Urothelium cell line (cell line): ENCODE measurements around the gene HDAC5.
"Not testable (repeated sequence)": the region's sequence is repeated elsewhere in the genome, so short reads cannot be mapped to it uniquely, and the experiment has no call there.

ENCODE experiments used
- DNase-seq: peaks from one replicate; pipeline ENCODE4 v3.0.0; 2011; ENCODE audit warnings: low spot score, mixed read lengths
- FAIRE-seq: peaks from 2 replicates; lab custom pipeline; 2011; peaks lifted over from hg19 to GRCh38; lab: Jason Lieb, UNC

HDAC5 gene

GRCh38 chr17:44112284-44113280, 10.9 kb downstream of the HDAC5 start:
- DNase-seq (no peak), FAIRE-seq (no peak)

- FAIRE-seq = no peak
- no peak for DNase-seq
Observed at GRCh38 chr17:44111777-44112176, 11.7 kb downstream of the HDAC5 start.

GRCh38 chr17:44110823-44111633, 12.4 kb downstream of the HDAC5 start:
- peak; percentile 40 for FAIRE-seq
- peak; percentile 95 for DNase-seq

GRCh38 chr17:44110011-44110686, 13.3 kb downstream of the HDAC5 start:
- FAIRE-seq = no peak
- DNase-seq = no peak

- no peak for DNase-seq
- no peak for FAIRE-seq
Observed at GRCh38 chr17:44109312-44109630, 14.2 kb downstream of the HDAC5 start.

DNA sequence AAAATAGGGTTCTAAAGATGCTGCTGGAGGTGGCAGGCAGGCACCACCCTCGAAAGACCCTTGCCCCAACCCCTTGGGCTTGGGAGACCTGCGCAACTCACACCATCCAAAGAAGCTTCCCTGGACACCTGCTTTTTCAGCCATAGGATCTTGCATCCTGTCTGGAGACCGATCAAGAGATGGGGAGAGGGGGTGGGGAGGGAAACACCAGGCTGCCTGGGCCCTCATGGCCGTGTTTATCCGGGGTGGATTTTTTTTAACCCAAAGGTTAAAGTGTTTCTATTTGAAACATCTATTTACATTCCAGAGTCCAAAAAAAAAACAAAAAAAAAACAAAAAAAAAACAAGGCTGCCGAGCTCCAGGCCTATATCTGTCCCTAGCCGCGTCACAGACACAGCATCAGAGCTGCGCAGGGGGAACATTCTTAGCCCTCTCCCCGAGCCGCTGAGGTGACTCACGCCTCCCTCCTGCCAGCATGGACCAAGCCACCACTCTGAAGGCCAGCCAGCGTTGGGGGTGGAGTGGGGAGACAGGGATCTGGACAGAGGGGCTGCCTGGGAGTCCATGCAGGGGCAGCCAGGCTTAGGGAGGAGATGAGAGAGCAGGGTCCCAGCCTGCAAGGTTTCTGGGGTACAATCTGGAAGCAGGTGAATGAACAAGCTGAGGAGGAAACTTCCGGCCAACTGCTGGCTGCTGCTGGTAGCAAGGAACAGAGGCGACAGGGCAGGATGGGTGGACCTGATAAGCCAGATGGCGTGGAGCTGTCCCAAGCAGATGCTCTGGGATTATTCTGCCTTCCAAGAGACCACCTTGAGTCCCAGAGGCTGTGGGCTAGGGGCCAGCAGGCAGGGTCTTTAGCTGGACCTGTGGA, 14.8 kb downstream of the HDAC5 start:
- peak; percentile 86 for FAIRE-seq
- DNase-seq = peak; percentile 93

DNA sequence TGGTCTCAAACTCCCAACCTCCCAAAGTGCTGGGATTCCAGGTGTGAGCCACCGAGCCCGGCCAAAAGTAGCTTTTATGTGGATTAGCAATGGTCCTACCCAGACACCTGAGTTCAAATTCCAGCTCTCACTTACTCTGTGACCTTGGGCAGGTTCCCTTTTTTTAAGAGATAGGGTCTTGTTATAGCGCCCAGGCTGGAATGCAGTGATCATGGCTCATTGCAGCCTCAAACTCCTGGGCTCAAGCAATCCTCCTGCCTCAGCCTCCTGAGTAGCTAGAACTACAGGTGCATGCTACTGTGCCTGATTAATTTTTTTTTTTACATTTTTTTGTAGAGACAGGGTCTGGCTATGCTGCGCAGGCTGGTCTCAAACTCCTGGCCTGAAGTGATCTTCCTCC, 16.6 kb downstream of the HDAC5 start:
- DNase-seq = no peak
- no peak for FAIRE-seq

DNA sequence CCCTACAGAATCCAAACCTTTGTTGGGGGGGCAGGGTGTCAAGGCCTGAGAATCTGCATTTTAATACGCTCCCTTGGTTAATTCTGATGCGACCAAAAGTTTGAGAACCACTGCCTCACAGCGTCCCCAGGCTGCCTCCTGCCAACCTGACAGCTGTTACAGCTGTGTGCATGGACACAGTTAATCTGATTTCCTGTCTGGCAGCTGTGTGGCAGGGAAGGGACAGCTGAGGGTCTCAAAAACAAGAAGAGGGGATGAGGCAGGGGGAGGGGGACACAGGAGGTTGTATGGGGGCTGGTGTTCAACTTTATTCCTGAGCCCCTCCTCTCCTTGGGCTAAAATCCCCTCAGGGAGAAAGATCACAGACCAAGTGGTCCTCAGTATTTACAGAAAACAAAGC, 17.5 kb downstream of the HDAC5 start:
- no peak for FAIRE-seq
- DNase-seq = no peak

- DNase-seq (no peak), FAIRE-seq (no peak)
Observed at GRCh38 chr17:44105483-44105882, 18.0 kb downstream of the HDAC5 start.

GRCh38 chr17:44102849-44103622, 20.4 kb downstream of the HDAC5 start:
- FAIRE-seq = no peak
- DNase-seq = no peak

- not testable (repeated sequence) for DNase-seq, FAIRE-seq
Observed at GRCh38 chr17:44101858-44102257, 21.6 kb downstream of the HDAC5 start.

GRCh38 chr17:44097110-44097958, 26.1 kb downstream of the HDAC5 start:
- FAIRE-seq (no peak), DNase-seq (no peak)

- peak; percentile 83 for DNase-seq
- peak; percentile 95 for FAIRE-seq
Observed at GRCh38 chr17:44095647-44096496, 27.6 kb downstream of the HDAC5 start.

DNA sequence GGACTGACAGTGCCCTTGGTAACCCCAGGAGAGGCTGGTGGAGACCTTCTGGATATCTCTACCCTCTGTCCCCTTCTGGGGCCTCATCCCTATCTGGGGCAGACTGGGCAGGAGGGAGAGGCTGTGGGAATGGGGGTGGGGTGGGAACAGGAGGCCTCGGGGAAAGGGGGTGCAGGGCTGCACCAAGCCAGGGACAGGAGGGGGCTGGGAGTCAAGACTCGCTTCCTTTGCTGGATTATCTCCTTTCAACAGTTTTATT, 28.1 kb downstream of the HDAC5 start:
- FAIRE-seq = no peak

GRCh38 chr17:44094701-44095387, 28.6 kb downstream of the HDAC5 start:
- peak; percentile 20 for FAIRE-seq
- no peak for DNase-seq

More for the DNA sequence above, 28.1 kb downstream of the HDAC5 start:
- DNase-seq = no peak

DNA sequence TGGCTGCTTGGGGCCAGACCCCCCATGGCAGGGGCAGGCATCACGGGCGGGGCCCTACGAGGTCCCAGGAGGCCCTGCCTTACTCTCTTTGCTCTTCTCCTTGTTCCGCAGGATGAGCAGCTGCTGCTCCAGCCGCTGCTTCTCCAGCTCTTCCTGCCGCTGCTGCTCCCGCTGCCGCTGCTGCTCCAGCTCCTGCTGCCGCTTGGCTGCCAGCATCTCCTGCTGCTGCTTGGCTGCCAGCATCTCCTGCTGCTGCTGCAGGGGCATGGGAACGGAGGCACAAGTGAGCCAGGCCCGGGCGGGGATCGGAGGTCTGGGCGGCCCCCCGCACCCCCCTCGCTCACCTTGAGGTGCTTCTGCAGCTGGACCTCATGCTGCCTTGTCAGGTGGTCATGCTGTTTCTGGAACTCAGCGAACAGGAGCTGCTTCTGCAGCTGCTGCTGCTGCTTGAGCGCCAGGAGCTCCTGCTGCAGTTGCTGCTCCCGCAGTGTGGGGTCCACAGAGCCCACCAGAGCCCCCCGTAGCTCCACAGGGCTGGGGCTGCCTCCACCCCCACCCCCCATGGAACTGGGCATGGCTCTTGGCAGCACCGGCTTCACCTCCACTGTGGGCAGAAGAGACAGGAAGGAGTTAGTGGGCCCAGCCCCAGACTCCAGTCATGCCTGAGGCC, 30.1 kb downstream of the HDAC5 start:
- DNase-seq (no peak), FAIRE-seq (no peak)

GRCh38 chr17:44092051-44092450, 31.4 kb downstream of the HDAC5 start:
- DNase-seq = no peak
- FAIRE-seq = no peak
